Gastrocnemius medialis (tissue), 4 donors: ENCODE results near the gene CRELD1. TPM values are rescaled to one million over a fixed set of nuclear protein-coding genes. Genes with fewer than 3 reads are reported as not detected.
A peak's percentile ranks its signal among the peaks of the same experiment; 100 is the strongest.
"Not testable (repeated sequence)": the region's sequence is repeated elsewhere in the genome, so short reads cannot be mapped to it uniquely, and the experiment has no call there.

Source experiments
- ATAC-seq, 2 donors: fragments of 150-250 bp; one replicate each; pipeline ENCODE4 v1.9.1; 2016
- DNase-seq, 2 donors: peaks; one replicate each; pipeline ENCODE4 v3.0.0-alpha.2; 2019
- H3K27ac ChIP-seq, 4 donors: fragments of 200-600 bp; sonication (generic); 1 replicate in 1 of 4; 2 replicates in 3 of 4; pipeline ENCODE4 v1.5.1; 2016 to 2018; ENCODE audit warnings: mild to moderate bottlenecking in 2 of 4, moderate library complexity in 1 of 4
- H3K27me3 ChIP-seq, 3 donors: fragments of 200-600 bp; sonication (generic) in 2 of 3; 1 replicate in 1 of 3; 2 replicates in 2 of 3; pipeline versions ENCODE4 v1.5.1 to v1.6.0; 2016 to 2019; ENCODE audit warnings: mild to moderate bottlenecking in 1 of 3, moderate library complexity in 1 of 3
- H3K36me3 ChIP-seq, 2 donors: fragments of 200-600 bp; sonication (generic) in 1 of 2; one replicate each; pipeline ENCODE4 v1.5.1; 2017 to 2018
- H3K4me1 ChIP-seq, 2 donors: fragments of 200-600 bp; sonication (generic) in 1 of 2; one replicate each; pipeline ENCODE4 v1.5.1; 2016 to 2017; ENCODE audit warnings: mild to moderate bottlenecking in 2 of 2
- H3K4me3 ChIP-seq, 4 donors: fragments of 200-600 bp; sonication (generic) in 3 of 4; 1 replicate in 1 of 4; 2 replicates in 3 of 4; pipeline ENCODE4 v1.5.1; 2016 to 2019; ENCODE audit warnings: mild to moderate bottlenecking in 2 of 4
- H3K9me3 ChIP-seq, 3 donors: fragments of 200-600 bp; sonication (generic) in 2 of 3; 1 replicate in 1 of 3; 2 replicates in 2 of 3; pipeline ENCODE4 v1.5.1; 2016 to 2019
- CTCF ChIP-seq, 5 experiments: fragments of 450-650 bp in 3 of 5; fragments of 200-600 bp in 2 of 5; sonication (generic) in 2 of 5; IDR thresholded peaks in 4 of 5; conservative IDR thresholded peaks in 1 of 5; 1 replicate in 4 of 5; 2 replicates in 1 of 5; pipeline ENCODE4 v1.5.1; 2016 to 2019; ENCODE audit warnings: antibody characterized with exemption in 5 of 5, mild to moderate bottlenecking in 3 of 5, moderate library complexity in 3 of 5
- POLR2A ChIP-seq, 2 donors: fragments of 450-650 bp; IDR thresholded peaks; one replicate each; pipeline ENCODE4 v1.6.1; 2017; ENCODE audit warnings: antibody characterized with exemption in 2 of 2, mild to moderate bottlenecking in 2 of 2, moderate library complexity in 2 of 2
- in situ Hi-C, 4 donors: fragments of 200-750 bp; cut with MboI; loops; one replicate each; pipeline versions ENCODE4 v1.15.0 to v1.8.0; 2017; ENCODE audit warnings: low sequenced_read_pairs in 4 of 4
- intact Hi-C: fragments of 100-400 bp; cut with DNase I; formaldehyde crosslinking; loops from one replicate; pipeline ENCODE4 v1.15.1; 2023; ENCODE audit warnings: low total_unique reads
- total RNA-seq, 4 donors: library from RNA; depleted of rRNA; stranded (reverse); fragments of >200 nt; gene quantifications; one replicate each; pipeline versions ENCODE4 v1.1.0 to v1.2.3, GENCODE V29; 2016

Gene CRELD1
- total RNA-seq, 4 donors from 2014 or later: 31.6 to 42.3 (median 37.1) TPM

DNA sequence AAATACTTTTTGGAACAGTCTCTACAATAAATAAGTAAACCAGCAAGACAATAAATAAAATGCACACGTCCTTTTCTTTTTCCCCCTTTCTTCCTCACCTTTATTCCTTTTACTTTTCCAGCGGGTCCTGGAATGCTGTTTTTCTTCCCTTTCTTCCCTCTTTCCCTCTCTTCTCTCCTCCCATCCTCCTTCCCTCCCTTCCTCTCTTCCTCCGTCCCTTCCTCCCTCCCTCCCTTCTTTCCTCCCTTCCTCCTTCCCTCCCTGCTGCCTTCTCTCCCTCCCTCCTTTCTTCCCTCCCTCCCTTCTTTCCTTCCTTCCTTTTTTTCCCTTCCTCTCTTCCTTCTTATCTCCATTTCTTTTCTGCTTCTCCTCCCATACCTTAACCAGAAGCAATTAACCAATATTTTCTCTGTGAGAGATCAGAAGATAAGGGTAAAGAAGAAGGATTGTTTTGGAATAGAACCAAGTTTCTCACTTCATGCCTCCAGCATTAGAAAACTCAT, 34.3 kb upstream of the CRELD1 start:
- intact Hi-C loops: no loop called here
- no peak for DNase-seq

GRCh38 chr3:9900965-9901415, 32.6 kb upstream of the CRELD1 start:
- DNase-seq, H3K27me3 ChIP-seq, H3K9me3 ChIP-seq, H3K27ac ChIP-seq, in situ Hi-C loops, H3K4me1 ChIP-seq, H3K4me3 ChIP-seq, H3K36me3 ChIP-seq, intact Hi-C loops, ATAC-seq: not testable (repeated sequence)

More for the DNA sequence above, 34.3 kb upstream of the CRELD1 start:
- TF ChIP-seq CTCF (IDR thresholded peaks at IDR 0.05 in 4 of 5, conservative IDR thresholded peaks at IDR 0.05 in 1 of 5) (no peak), POLR2A (IDR thresholded peaks at IDR 0.05) (no peak)
- Histone ChIP-seq H3K27ac (no peak overlapping the region), H3K27me3 (no peaks in the 10 kb centered on the region), H3K4me1 (peaks cover 0 to 4% of the 10 kb centered on the region in 2 donors), H3K9me3 (no peaks in the 10 kb centered on the region), H3K4me3 (no peak overlapping the region), H3K36me3 (peaks cover 0 to 4% of the 10 kb centered on the region in 2 donors)
- in situ Hi-C loops: no loop called here
- no peak for ATAC-seq

- TF ChIP-seq CTCF (IDR thresholded peaks at IDR 0.05 in 4 of 5, conservative IDR thresholded peaks at IDR 0.05 in 1 of 5): no peak
- no peak for TF ChIP-seq POLR2A (IDR thresholded peaks at IDR 0.05)
- Histone ChIP-seq H3K36me3 (no peaks in the 10 kb centered on the region), H3K27me3 (no peaks in the 10 kb centered on the region), H3K4me3 (no peak overlapping the region), H3K27ac (no peak overlapping the region), H3K9me3 (no peaks in the 10 kb centered on the region), H3K4me1 (peaks cover 0 to 4% of the 10 kb centered on the region in 2 donors)
- intact Hi-C loops (no loop called here), in situ Hi-C loops (no loop called here)
- DNase-seq: no peak
- no peak for ATAC-seq
Measured at GRCh38 chr3:9901967-9902366, 31.7 kb upstream of the CRELD1 start.

GRCh38 chr3:9902372-9903237, 31.0 kb upstream of the CRELD1 start, which contains the start of gene IL17RE:
Gene IL17RE (plus strand): TSS chr3:9902848. CDS start chr3:9902933, 85 bp downstream.
- Histone ChIP-seq H3K27me3 (no peaks in the 10 kb centered on the region), H3K27ac (peak within 1 kb of the TSS in 2 of 4 donors; percentile 12 to 43), H3K4me1 (peaks cover 0 to 4% of the 10 kb centered on the region in 2 donors), H3K36me3 (no peaks in the 10 kb centered on the region), H3K4me3 (peak within 1 kb of the TSS in 1 of 4 donors; percentile 25), H3K9me3 (no peaks in the 10 kb centered on the region)
- intact Hi-C loops: no loop called here
- ATAC-seq (no peak), DNase-seq (no peak)
- in situ Hi-C loops: no loop called here
- TF ChIP-seq CTCF (IDR thresholded peaks at IDR 0.05 in 4 of 5, conservative IDR thresholded peaks at IDR 0.05 in 1 of 5) (no peak), POLR2A (IDR thresholded peaks at IDR 0.05) (no peak)

- peaks cover 0 to 2% of the 10 kb centered on the region in 2 donors for H3K4me1 ChIP-seq
- intact Hi-C loops: no loop called here
- H3K27me3 ChIP-seq: no peaks in the 10 kb centered on the region
- TF ChIP-seq CTCF (IDR thresholded peaks at IDR 0.05 in 4 of 5, conservative IDR thresholded peaks at IDR 0.05 in 1 of 5) (no peak), POLR2A (IDR thresholded peaks at IDR 0.05) (no peak)
- no peak for ATAC-seq
- peak overlapping the region in 2 of 4 donors; percentile 12 to 43 for H3K27ac ChIP-seq
- DNase-seq: no peak
- no peaks in the 10 kb centered on the region for H3K36me3 ChIP-seq
- in situ Hi-C loops: no loop called here
- no peaks in the 10 kb centered on the region for H3K9me3 ChIP-seq
- peak overlapping the region in 1 of 4 donors; percentile 25 for H3K4me3 ChIP-seq
Measured at GRCh38 chr3:9903238-9903624, 30.4 kb upstream of the CRELD1 start.
